K562 (cell line): ENCODE data around the gene MELK. TPM values are rescaled to one million over a fixed set of nuclear protein-coding genes. Genes with fewer than 3 reads are reported as not detected.

Source experiments
- BRCA1 ChIP-seq, 2 experiments: fragments of 450-650 bp in 1 of 2; sonication (generic) in 1 of 2; formaldehyde crosslinking in 1 of 2; IDR thresholded peaks; 2 replicates each; pipeline versions ENCODE4 v1.5.0 to v1.6.1; 2017 to 2020; ENCODE audit warnings: mild to moderate bottlenecking in 1 of 2, missing genetic modification reagents in 1 of 2
- CUX1 ChIP-seq: fragments of 200-800 bp; sonication (Bioruptor generic); IDR thresholded peaks from 2 replicates; pipeline ENCODE4 v1.6.1; 2016; ENCODE audit warnings: missing genetic modification characterization, missing compliant biosample characterization
- E2F4 ChIP-seq: sonication (generic); formaldehyde crosslinking; IDR thresholded peaks from 2 replicates; pipeline ENCODE4 v1.8.0; 2022; ENCODE audit warnings: mild to moderate bottlenecking, low read depth, missing genetic modification reagents
- FOSL1 ChIP-seq: fragments of 200-800 bp; sonication (Bioruptor generic); conservative IDR thresholded peaks from 2 replicates; pipeline ENCODE4 v1.6.1; 2016; ENCODE audit warnings: missing genetic modification characterization, missing compliant biosample characterization
- FOXP1 ChIP-seq: sonication (generic); formaldehyde crosslinking; IDR thresholded peaks from 2 replicates; pipeline ENCODE4 v1.8.0; 2022; ENCODE audit warnings: mild to moderate bottlenecking, missing genetic modification reagents
- JUND ChIP-seq, 2 experiments: IDR thresholded peaks; 2 replicates in 1 of 2; 3 replicates in 1 of 2; pipeline ENCODE4 v1.6.1; 2011; ENCODE audit warnings: borderline replicate concordance in 2 of 2, low read depth in 2 of 2, low read length in 2 of 2, improper control_type of control experiment in 1 of 2, missing biosample characterization in 1 of 2, missing genetic modification characterization in 1 of 2, missing genetic modification reagents in 1 of 2
- NCOA6 ChIP-seq: fragments of 450-650 bp; IDR thresholded peaks from 2 replicates; pipeline ENCODE4 v1.6.1; 2017; ENCODE audit warnings: mild to moderate bottlenecking
- NR2F6 ChIP-seq: fragments of 450-650 bp; formaldehyde crosslinking; IDR thresholded peaks from 2 replicates; pipeline ENCODE4 v1.4.0; 2020; ENCODE audit warnings: mild to moderate bottlenecking
- ZC3H4 ChIP-seq: sonication (generic); formaldehyde crosslinking; IDR thresholded peaks from 2 replicates; pipeline ENCODE4 v1.9.0; 2021; ENCODE audit warnings: missing genetic modification reagents, borderline replicate concordance
- ZNF699 ChIP-seq: fragments of 250-450 bp; sonication (Bioruptor Pico); IDR thresholded peaks from 2 replicates; pipeline ENCODE4 v1.8.0; 2021; ENCODE audit warnings: mild to moderate bottlenecking, moderate library complexity; ENCODE audit not compliant: insufficient replicate concordance
- ZNF75A ChIP-seq: fragments of 450-650 bp; formaldehyde crosslinking; IDR thresholded peaks from 2 replicates; pipeline ENCODE4 v1.4.0; 2020; ENCODE audit warnings: mild to moderate bottlenecking
- polyA plus RNA-seq, 8 experiments: library from polyadenylated mRNA; depleted of rRNA in 4 of 8; stranded (reverse) in 5 of 8; unstranded in 3 of 8; fragments of >200 nt; fragmentation: Nextera tagmentation in 2 of 8; fragmentation: Illumina TruSeq in 1 of 8; extraction: Ambion mirVana in 2 of 8; extraction: Trizol in 1 of 8; gene quantifications; 2 replicates each; pipeline versions ENCODE4 v1.2.1 to v1.2.3, GENCODE V29; 2011 to 2014; ENCODE audit warnings: inconsistent platforms in 1 of 8, missing spikeins in 1 of 8
- total RNA-seq, 7 experiments: library from RNA; depleted of rRNA in 6 of 7; stranded (reverse); fragments of >200 nt in 6 of 7; fragmentation: Illumina TruSeq in 2 of 7; extraction: Trizol in 2 of 7; gene quantifications; 2 replicates each; pipeline versions ENCODE4 v1.2.1 to v1.2.3, GENCODE V29; 2011 to 2021; ENCODE audit warnings: low replicate concordance in 1 of 7
- TF ChIP-seq, protein P1 (sequence below): fragments of 150-350 bp; conservative IDR thresholded peaks from 2 replicates; pipeline ENCODE4 v1.6.1; 2014; ENCODE audit warnings: low read length

The MELK gene
- total and polyA plus RNA-seq, 9 of the 15 experiments (the other 6 are each of a cell fraction or from before 2014, with no cell fraction given): 33.3 to 57.3 (median 43.8) TPM

DNA sequence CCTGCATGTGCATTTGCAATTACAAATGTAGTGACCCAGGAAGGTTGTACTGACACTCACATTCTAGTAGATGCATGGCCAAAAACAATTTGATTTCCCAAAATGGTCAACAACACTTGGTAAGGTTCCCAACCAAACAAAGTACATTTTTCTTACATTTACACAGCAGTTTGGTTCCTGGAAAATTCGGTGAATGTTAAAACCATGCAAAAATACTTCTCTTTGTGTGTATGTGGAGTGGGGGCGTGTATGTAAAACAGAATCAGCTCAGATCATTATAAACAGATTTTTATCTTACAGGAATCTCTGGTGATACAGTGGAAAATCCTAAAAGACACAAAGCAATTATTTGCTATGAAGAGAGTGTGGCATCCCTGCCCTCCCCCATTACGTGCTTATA lies 25.1 kb upstream of the MELK start (continued):
- TF ChIP-seq E2F4 (CRISPR knock-in tag) (no peak), FOSL1 (tag) (no peak), ZNF75A (CRISPR knock-in tag) (no peak), ZC3H4 (CRISPR knock-in tag) (no peak), CUX1 (CRISPR knock-in tag) (no peak), FOXP1 (CRISPR knock-in tag) (no peak), BRCA1 (IDR thresholded peaks at IDR 0.05) (no peak), BRCA1 (CRISPR knock-in tag; IDR thresholded peaks at IDR 0.05) (no peak), ZNF699 (CRISPR knock-in tag) (no peak), NR2F6 (no peak), JUND (IDR thresholded peaks at IDR 0.05; ENCODE audit: borderline replicate concordance, low read depth, low read length) (no peak), JUND (tag; IDR thresholded peaks at IDR 0.05; ENCODE audit: borderline replicate concordance, low read depth, low read length) (no peak), NCOA6 (no peak)
- TF ChIP-seq, protein P1, sequence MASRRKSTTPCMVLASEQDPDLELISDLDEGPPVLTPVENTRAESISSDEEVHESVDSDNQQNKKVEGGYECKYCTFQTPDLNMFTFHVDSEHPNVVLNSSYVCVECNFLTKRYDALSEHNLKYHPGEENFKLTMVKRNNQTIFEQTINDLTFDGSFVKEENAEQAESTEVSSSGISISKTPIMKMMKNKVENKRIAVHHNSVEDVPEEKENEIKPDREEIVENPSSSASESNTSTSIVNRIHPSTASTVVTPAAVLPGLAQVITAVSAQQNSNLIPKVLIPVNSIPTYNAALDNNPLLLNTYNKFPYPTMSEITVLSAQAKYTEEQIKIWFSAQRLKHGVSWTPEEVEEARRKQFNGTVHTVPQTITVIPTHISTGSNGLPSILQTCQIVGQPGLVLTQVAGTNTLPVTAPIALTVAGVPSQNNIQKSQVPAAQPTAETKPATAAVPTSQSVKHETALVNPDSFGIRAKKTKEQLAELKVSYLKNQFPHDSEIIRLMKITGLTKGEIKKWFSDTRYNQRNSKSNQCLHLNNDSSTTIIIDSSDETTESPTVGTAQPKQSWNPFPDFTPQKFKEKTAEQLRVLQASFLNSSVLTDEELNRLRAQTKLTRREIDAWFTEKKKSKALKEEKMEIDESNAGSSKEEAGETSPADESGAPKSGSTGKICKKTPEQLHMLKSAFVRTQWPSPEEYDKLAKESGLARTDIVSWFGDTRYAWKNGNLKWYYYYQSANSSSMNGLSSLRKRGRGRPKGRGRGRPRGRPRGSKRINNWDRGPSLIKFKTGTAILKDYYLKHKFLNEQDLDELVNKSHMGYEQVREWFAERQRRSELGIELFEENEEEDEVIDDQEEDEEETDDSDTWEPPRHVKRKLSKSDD: no peak
